ENCODE results near the gene FHL3. TPM values are rescaled to one million over a fixed set of nuclear protein-coding genes. Genes with fewer than 3 reads are reported as not detected.

The FHL3 gene
- total RNA-seq, 1 experiment from 2014 or later = 11.8 TPM

- intact Hi-C loops (cut with micrococcal nuclease; ENCODE audit: unreplicated experiment) = loop anchor here (5.0 kb wide), 2 partner anchors 374 to 809 kb away; no protein-coding TSS in a partner anchor
- ChIA-PET POLR2A (no interaction called here), CTCF (no interaction called here)
- Mint-ChIP-seq H3K9me3 (ENCODE audit: unreplicated experiment) (no peaks in the 10 kb centered on the region), H3K27me3 (ENCODE audit: insufficient read depth, unreplicated experiment) (no peaks in the 10 kb centered on the region), H3K4me3 (ENCODE audit: unreplicated experiment) (no peak overlapping the region), H3K27ac (ENCODE audit: unreplicated experiment) (no peak overlapping the region), H3K36me3 (ENCODE audit: insufficient read depth, unreplicated experiment) (peaks cover 27% of the 10 kb centered on the region), H3K4me1 (ENCODE audit: low read depth, unreplicated experiment) (no peaks in the 10 kb centered on the region)
- Histone ChIP-seq H3K4me1 (no peaks in the 10 kb centered on the region), H3K36me3 (ENCODE audit: control insufficient read depth, insufficient read depth, low read length) (no peaks in the 10 kb centered on the region), H3K9me3 (no peaks in the 10 kb centered on the region), H3K27me3 (replicated peaks; ENCODE audit: control insufficient read depth, insufficient read depth, low read length) (no peaks in the 10 kb centered on the region), H3K4me3 (ENCODE audit: low read depth, low read length) (no peak overlapping the region)
- no TSS peak for BruUV-seq (replicated peaks)
- no peak for TF ChIP-seq CTCF (IDR thresholded peaks at IDR 0.05; ENCODE audit: insufficient read depth in 1 of 2, low read depth in 1 of 2, low read length in 1 of 2, severe bottlenecking in 1 of 2, unreplicated experiment in 1 of 2)
- no peak for DNase-seq
These were observed 23.4 kb upstream of the FHL3 start for GRCh38 chr1:38028671-38029070.

- Mint-ChIP-seq H3K9me3 (ENCODE audit: unreplicated experiment) (no peaks in the 10 kb centered on the region), H3K27me3 (ENCODE audit: insufficient read depth, unreplicated experiment) (no peaks in the 10 kb centered on the region), H3K4me3 (ENCODE audit: unreplicated experiment) (no peak overlapping the region), H3K36me3 (ENCODE audit: insufficient read depth, unreplicated experiment) (peaks cover 30% of the 10 kb centered on the region), H3K4me1 (ENCODE audit: low read depth, unreplicated experiment) (no peaks in the 10 kb centered on the region), H3K27ac (ENCODE audit: unreplicated experiment) (no peak overlapping the region)
- Histone ChIP-seq H3K4me3 (ENCODE audit: low read depth, low read length) (no peak overlapping the region), H3K9me3 (no peaks in the 10 kb centered on the region), H3K36me3 (ENCODE audit: control insufficient read depth, insufficient read depth, low read length) (no peaks in the 10 kb centered on the region), H3K27me3 (replicated peaks; ENCODE audit: control insufficient read depth, insufficient read depth, low read length) (no peaks in the 10 kb centered on the region), H3K4me1 (no peaks in the 10 kb centered on the region)
- ChIA-PET CTCF (no interaction called here), POLR2A (no interaction called here)
- intact Hi-C loops (cut with micrococcal nuclease; ENCODE audit: unreplicated experiment) = loop anchor here (5.0 kb wide), 2 partner anchors 374 to 809 kb away; no protein-coding TSS in a partner anchor
- no TSS peak for BruUV-seq (replicated peaks)
- TF ChIP-seq CTCF (IDR thresholded peaks at IDR 0.05; ENCODE audit: insufficient read depth in 1 of 2, low read depth in 1 of 2, low read length in 1 of 2, severe bottlenecking in 1 of 2, unreplicated experiment in 1 of 2) = no peak
- no peak for DNase-seq
These were observed 22.8 kb upstream of the FHL3 start for GRCh38 chr1:38028105-38028591.

GRCh38 chr1:38027201-38028104, 22.1 kb upstream of the FHL3 start:
- ChIA-PET CTCF (no interaction called here), POLR2A (interaction anchor here (0.6 kb wide), 1 partner anchor 1619 kb away, joined by 5 read pairs; no protein-coding TSS in a partner anchor)
- no peaks in the 10 kb centered on the region for H3K4me1 ChIP-seq
- Mint-ChIP-seq H3K4me1 (ENCODE audit: low read depth, unreplicated experiment) (no peaks in the 10 kb centered on the region), H3K4me3 (ENCODE audit: unreplicated experiment) (no peak overlapping the region), H3K27ac (ENCODE audit: unreplicated experiment) (no peak overlapping the region), H3K9me3 (ENCODE audit: unreplicated experiment) (no peaks in the 10 kb centered on the region), H3K36me3 (ENCODE audit: insufficient read depth, unreplicated experiment) (peaks cover 35% of the 10 kb centered on the region), H3K27me3 (ENCODE audit: insufficient read depth, unreplicated experiment) (no peaks in the 10 kb centered on the region)
- no peaks in the 10 kb centered on the region for H3K9me3 ChIP-seq
- H3K4me3 ChIP-seq (ENCODE audit: low read depth, low read length) = no peak overlapping the region
- H3K27me3 ChIP-seq (replicated peaks; ENCODE audit: control insufficient read depth, insufficient read depth, low read length) = no peaks in the 10 kb centered on the region
- H3K36me3 ChIP-seq (ENCODE audit: control insufficient read depth, insufficient read depth, low read length) = no peaks in the 10 kb centered on the region
- intact Hi-C loops (cut with micrococcal nuclease; ENCODE audit: unreplicated experiment) = loop anchor here (5.0 kb wide), 2 partner anchors 375 to 810 kb away; no protein-coding TSS in a partner anchor
- no peak for DNase-seq
- TF ChIP-seq CTCF (IDR thresholded peaks at IDR 0.05; ENCODE audit: insufficient read depth in 1 of 2, low read depth in 1 of 2, low read length in 1 of 2, severe bottlenecking in 1 of 2, unreplicated experiment in 1 of 2) = no peak
- no TSS peak for BruUV-seq (replicated peaks)
